ENCODE measurements around the gene SLC38A1.
"Not testable (repeated sequence)": the region's sequence is repeated elsewhere in the genome, so short reads cannot be mapped to it uniquely, and the experiment has no call there.

SLC38A1 gene

GRCh38 chr12:46264057-46264456 is 4.8 kb downstream of the SLC38A1 start:
- no peak for DNase-seq (ENCODE audit: low read depth)

- no peak for DNase-seq (ENCODE audit: low read depth)
Measured at GRCh38 chr12:46263140-46264016, 5.5 kb downstream of the SLC38A1 start.

GRCh38 chr12:46261646-46262045 is 7.2 kb downstream of the SLC38A1 start:
- DNase-seq (ENCODE audit: low read depth): no peak

- no peak for DNase-seq (ENCODE audit: low read depth)
Measured at GRCh38 chr12:46260913-46261476, 7.8 kb downstream of the SLC38A1 start.

- no peak for DNase-seq (ENCODE audit: low read depth)
Measured at GRCh38 chr12:46260124-46260912, 8.5 kb downstream of the SLC38A1 start.

- DNase-seq (ENCODE audit: low read depth): no peak
Measured at GRCh38 chr12:46259713-46260112, 9.1 kb downstream of the SLC38A1 start.

GRCh38 chr12:46259071-46259470 is 9.8 kb downstream of the SLC38A1 start:
- no peak for DNase-seq (ENCODE audit: low read depth)

- DNase-seq (ENCODE audit: low read depth): no peak
Measured at GRCh38 chr12:46258129-46258528, 10.7 kb downstream of the SLC38A1 start.

- DNase-seq (ENCODE audit: low read depth): no peak
Measured at GRCh38 chr12:46256942-46257341, 11.9 kb downstream of the SLC38A1 start.

GRCh38 chr12:46253544-46254162 is 15.2 kb downstream of the SLC38A1 start:
- DNase-seq (ENCODE audit: low read depth): no peak

- not testable (repeated sequence) for DNase-seq (ENCODE audit: low read depth)
Measured at GRCh38 chr12:46251994-46252393, 16.8 kb downstream of the SLC38A1 start.

GRCh38 chr12:46249960-46250359 is 18.9 kb downstream of the SLC38A1 start:
- DNase-seq (ENCODE audit: low read depth): not testable (repeated sequence)

GRCh38 chr12:46246021-46246700 is 22.7 kb downstream of the SLC38A1 start:
- DNase-seq (ENCODE audit: low read depth): no peak

GRCh38 chr12:46244997-46245396 is 23.8 kb downstream of the SLC38A1 start:
- no peak for DNase-seq (ENCODE audit: low read depth)

- DNase-seq (ENCODE audit: low read depth): no peak
Measured at GRCh38 chr12:46244273-46244915, 24.4 kb downstream of the SLC38A1 start.

GRCh38 chr12:46242569-46242968 is 26.3 kb downstream of the SLC38A1 start:
- no peak for DNase-seq (ENCODE audit: low read depth)

- no peak for DNase-seq (ENCODE audit: low read depth)
Measured at GRCh38 chr12:46240436-46240835, 28.4 kb downstream of the SLC38A1 start.

- no peak for DNase-seq (ENCODE audit: low read depth)
Measured at GRCh38 chr12:46238821-46239220, 30.0 kb downstream of the SLC38A1 start.

- DNase-seq (ENCODE audit: low read depth): no peak
Measured at GRCh38 chr12:46237371-46238045, 31.3 kb downstream of the SLC38A1 start.

GRCh38 chr12:46234000-46234399 is 34.8 kb downstream of the SLC38A1 start:
- DNase-seq (ENCODE audit: low read depth): no peak

- no peak for DNase-seq (ENCODE audit: low read depth)
Measured at GRCh38 chr12:46233423-46233822, 35.4 kb downstream of the SLC38A1 start.

Measured in stimulated activated CD8-positive, alpha-beta memory T cell treated with anti-CD3 and anti-CD28 coated beads, Interleukin-7, amount 100 ng/mL, for 24 hours (primary cell).